ENCODE data around the gene SAE1.

The SAE1 gene

DNA sequence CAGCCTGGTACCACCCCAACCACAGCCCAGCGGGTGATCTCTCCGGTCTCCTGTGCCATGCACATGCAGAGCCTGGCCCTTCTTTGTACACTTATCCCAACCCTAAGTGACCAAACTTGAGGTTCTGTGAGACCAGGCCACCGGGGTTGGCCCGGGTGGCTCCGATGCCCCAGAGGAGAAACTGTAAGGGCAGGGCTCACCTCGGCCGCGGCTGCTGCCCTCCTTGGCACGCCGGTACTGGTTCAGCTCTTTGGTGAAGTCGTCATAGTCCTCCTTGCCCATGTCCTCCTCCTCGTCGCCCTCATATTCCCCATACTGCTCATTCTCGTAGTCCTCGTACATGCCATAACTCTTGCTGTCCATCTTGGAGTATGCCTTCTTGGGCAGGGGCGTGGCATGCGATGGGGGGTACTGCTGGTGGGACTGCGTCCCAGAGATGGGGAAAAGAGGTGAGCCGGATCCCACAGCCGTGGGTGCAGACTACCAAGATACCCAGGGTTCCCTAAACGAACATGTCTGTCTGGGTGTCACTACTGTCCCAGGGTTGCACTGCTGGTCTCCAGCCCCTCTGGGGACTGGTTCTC is 40.8 kb upstream of the SAE1 start:
- no peaks in the 10 kb centered on the region for H3K27me3 Mint-ChIP-seq (ENCODE audit: low read depth)
- H3K4me3 Mint-ChIP-seq = no peak overlapping the region
- TF ChIP-seq, protein P1, sequence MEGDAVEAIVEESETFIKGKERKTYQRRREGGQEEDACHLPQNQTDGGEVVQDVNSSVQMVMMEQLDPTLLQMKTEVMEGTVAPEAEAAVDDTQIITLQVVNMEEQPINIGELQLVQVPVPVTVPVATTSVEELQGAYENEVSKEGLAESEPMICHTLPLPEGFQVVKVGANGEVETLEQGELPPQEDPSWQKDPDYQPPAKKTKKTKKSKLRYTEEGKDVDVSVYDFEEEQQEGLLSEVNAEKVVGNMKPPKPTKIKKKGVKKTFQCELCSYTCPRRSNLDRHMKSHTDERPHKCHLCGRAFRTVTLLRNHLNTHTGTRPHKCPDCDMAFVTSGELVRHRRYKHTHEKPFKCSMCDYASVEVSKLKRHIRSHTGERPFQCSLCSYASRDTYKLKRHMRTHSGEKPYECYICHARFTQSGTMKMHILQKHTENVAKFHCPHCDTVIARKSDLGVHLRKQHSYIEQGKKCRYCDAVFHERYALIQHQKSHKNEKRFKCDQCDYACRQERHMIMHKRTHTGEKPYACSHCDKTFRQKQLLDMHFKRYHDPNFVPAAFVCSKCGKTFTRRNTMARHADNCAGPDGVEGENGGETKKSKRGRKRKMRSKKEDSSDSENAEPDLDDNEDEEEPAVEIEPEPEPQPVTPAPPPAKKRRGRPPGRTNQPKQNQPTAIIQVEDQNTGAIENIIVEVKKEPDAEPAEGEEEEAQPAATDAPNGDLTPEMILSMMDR (IDR thresholded peaks at IDR 0.05; ENCODE audit: unreplicated experiment in 3 of 3) = no peak
- H3K4me1 Mint-ChIP-seq = peaks cover 12% of the 10 kb centered on the region
- peaks cover 70% of the 10 kb centered on the region for H3K36me3 Mint-ChIP-seq (ENCODE audit: low read depth)
- no peak overlapping the region for H3K27ac Mint-ChIP-seq
- H3K9me3 Mint-ChIP-seq = no peaks in the 10 kb centered on the region

DNA sequence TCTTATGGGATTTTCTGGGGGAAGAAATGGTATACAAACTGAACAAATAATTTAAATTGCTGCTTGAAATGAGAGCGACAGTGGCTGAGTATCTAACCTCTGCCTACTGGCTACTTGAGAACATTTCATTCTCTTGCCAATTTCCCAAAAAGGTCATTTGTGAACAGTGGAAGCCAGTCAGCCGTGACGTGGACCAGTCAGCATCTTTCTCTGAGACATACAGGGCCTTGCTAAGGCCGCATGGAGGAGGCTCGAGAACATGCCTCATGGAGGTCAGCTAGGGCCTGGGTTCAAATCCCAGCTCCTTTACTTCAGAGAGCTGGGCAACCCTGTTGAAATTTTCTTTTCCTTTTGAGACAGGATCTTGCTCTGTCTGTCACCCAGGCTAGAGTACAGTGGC is 37.4 kb upstream of the SAE1 start:
- no peaks in the 10 kb centered on the region for H3K27me3 Mint-ChIP-seq (ENCODE audit: low read depth)
- H3K4me1 Mint-ChIP-seq = peaks cover 41% of the 10 kb centered on the region
- H3K4me3 Mint-ChIP-seq = no peak overlapping the region
- peak overlapping the region in 1 of 3 experiments; percentile 31 for H3K27ac Mint-ChIP-seq
- no peaks in the 10 kb centered on the region for H3K9me3 Mint-ChIP-seq
- H3K36me3 Mint-ChIP-seq (ENCODE audit: low read depth) = peaks cover 49% of the 10 kb centered on the region
- TF ChIP-seq, protein P1 (IDR thresholded peaks at IDR 0.05; ENCODE audit: unreplicated experiment in 3 of 3) = no peak

DNA sequence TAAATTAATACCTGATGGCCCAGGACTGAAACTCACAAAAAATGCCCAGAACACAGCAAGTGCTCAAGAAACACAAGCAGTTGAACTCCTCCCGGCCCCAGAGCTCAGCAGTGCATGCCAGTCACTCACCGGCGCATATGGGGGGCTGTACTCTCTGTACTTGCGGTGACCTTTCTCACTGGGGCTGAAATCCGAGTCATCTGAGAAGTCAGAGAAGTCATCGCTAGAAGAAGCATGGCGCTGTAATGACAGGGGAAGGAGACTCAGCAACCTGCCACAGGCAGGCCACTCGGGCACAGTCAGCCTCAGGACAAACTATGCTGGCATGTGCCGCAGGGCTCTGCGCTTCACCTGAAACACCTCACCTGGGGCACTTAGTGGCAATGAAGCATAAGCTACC is 36.8 kb upstream of the SAE1 start:
- H3K27me3 Mint-ChIP-seq (ENCODE audit: low read depth) = no peaks in the 10 kb centered on the region

DNA sequence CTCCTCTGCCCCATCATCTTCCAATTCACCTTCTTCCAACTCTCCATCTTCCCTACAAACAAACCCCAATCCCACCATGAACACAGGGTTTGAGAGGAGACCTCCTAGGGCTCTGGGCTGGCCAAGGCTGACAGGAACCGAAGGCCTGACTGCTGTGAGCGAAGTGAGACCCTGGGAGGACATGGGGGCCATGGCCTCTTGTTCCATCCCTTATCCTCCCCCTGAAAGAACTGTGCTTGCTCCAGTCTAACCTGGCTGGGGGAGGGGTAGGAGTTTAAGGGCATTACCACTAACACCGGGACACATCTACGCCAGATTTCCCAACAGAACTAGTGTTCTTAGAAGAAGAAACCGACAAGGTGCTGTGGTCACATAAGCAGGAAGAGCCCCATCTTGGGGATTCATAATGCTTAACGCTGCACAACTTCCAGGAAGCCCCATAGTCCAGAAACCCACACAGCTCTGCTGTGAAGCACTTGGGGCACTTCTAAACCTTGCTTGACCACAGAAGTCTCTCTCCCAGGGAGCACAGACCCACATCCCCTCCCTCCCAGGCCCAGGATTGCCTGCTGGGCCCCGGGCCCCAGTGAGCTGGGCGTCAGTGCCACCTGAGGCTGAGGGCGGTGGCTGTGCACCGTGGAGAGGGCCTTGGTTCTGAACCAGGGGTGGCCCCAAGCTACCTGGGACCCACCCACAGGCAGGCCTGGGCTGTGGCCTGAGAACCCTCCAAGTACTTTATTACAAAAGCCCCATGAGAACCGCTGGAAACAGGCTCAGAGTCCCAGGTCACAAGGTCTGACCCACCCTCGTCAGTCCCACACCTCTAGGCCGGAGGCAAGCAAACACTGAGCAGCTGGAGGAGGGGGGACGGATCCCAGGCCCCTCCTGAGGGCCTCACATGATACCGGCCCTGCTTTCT is 35.8 kb upstream of the SAE1 start:
- TF ChIP-seq, protein P1 (IDR thresholded peaks at IDR 0.05; ENCODE audit: unreplicated experiment in 3 of 3) = no peak
- Mint-ChIP-seq H3K27me3 (ENCODE audit: low read depth) (no peaks in the 10 kb centered on the region), H3K36me3 (ENCODE audit: low read depth) (peaks cover 38% of the 10 kb centered on the region), H3K9me3 (no peaks in the 10 kb centered on the region), H3K4me3 (peak overlapping the region in 1 of 3 experiments; percentile 6), H3K4me1 (peaks cover 48% of the 10 kb centered on the region), H3K27ac (peak overlapping the region; percentile 36 to 77 (median 54))

More for the DNA sequence above, 36.8 kb upstream of the SAE1 start:
- TF ChIP-seq, protein P1 (IDR thresholded peaks at IDR 0.05; ENCODE audit: unreplicated experiment in 3 of 3) = no peak
- Mint-ChIP-seq H3K27ac (peak overlapping the region in 1 of 3 experiments; percentile 49), H3K9me3 (no peaks in the 10 kb centered on the region), H3K36me3 (ENCODE audit: low read depth) (peaks cover 45% of the 10 kb centered on the region), H3K4me3 (no peak overlapping the region), H3K4me1 (peaks cover 45% of the 10 kb centered on the region)

DNA sequence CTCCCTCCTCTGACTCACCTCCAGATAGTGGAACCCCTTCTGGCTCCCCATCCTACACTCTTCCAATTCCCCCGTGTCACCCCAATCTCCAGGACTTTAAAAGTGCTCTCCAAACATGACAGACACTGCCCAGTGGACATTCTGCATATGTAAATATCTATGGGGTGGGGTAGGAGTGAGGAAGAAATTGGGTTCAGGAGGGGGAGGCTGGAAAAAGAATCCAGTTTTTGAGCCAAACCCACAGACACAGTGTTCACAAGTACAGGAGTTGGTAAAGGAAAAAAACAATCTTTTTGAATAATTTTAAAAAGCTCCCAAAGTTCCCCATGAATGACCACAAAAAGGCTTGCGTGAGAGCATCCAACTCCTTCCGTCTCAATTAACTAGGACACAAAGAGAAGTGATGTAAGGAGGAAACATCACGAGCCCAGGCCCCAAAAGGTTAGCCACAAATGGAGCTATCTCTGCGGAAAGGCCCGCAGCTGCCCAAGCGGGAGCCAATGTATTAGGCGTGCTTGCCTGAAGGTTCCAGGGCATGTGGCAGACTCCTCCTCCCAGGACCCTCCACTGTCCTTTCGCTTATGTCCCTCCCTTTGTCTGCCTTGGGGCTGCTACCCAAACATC is 35.0 kb upstream of the SAE1 start:
- TF ChIP-seq, protein P1 (IDR thresholded peaks at IDR 0.05; ENCODE audit: unreplicated experiment in 3 of 3) = no peak
- H3K4me1 Mint-ChIP-seq = peaks cover 52% of the 10 kb centered on the region
- no peak overlapping the region for H3K4me3 Mint-ChIP-seq
- no peaks in the 10 kb centered on the region for H3K27me3 Mint-ChIP-seq (ENCODE audit: low read depth)
- H3K36me3 Mint-ChIP-seq (ENCODE audit: low read depth) = peaks cover 34% of the 10 kb centered on the region
- no peaks in the 10 kb centered on the region for H3K9me3 Mint-ChIP-seq
- peak overlapping the region; percentile 36 to 77 (median 54) for H3K27ac Mint-ChIP-seq

All from nephron (organoid).